ENCODE measurements around the gene SFRP5.

Gene SFRP5

DNA sequence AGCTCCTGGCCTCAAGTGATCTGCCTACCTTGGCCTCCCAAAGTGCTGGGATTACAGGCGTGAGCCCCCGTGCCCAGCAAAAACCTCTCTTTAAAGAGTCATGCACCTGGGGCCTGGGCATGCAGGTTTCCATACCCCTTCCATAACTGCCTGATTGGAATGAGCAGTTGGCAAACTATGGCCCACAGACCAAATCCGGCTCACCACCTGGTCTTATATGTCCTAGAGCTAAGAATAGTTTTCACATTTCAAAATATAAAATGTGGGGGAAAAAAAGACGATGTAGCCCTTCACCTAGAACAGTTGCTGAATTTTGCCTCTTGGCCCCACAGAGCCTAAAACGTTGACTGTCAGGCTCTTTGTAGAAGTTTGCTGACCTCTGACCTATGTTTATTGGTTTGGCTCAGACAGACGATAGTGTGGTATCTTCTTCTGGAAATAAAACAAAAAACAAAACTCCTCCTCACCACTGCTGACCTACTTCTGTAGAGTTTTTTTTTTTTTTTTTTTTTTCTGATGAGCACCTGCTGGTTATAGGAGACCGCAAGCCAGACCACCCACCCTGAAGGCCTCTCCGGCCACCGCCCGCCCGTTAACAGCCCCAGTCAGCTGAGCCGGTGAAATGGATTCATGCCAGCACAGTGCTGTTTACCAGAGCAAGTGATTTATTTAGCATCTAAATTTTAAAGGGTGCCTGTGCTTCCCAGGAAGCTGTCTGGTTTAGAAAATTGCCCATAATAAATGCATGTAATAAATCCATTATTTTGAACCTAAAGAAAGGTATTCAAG, 33.5 kb upstream of the SFRP5 start:
- no peak for TF ChIP-seq ZBTB7A (IDR thresholded peaks at IDR 0.05; ENCODE audit: low read depth)

DNA sequence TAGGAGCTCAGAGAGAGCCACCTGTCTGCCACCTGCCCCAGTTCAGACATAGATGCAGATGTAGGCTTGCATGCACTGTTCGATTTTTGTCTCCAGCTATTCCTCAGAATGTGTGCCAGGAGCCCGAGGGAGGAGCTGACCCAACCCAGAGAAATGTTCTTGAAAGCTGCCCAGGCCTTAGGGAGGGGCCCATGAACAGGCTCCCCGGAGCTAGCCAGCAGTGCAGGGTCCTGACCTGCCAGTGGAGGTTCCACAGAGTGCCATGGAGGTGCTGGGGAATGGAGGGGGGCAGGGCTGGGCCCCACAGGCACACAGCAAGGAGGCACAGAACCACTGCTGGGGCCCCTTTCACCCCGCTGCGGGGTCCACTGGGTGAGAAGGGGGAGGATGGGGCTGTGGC, 29.6 kb upstream of the SFRP5 start:
- TF ChIP-seq NFIC (IDR thresholded peaks at IDR 0.05) (no peak), CEBPB (IDR thresholded peaks at IDR 0.05) (no peak), RAD21 (IDR thresholded peaks at IDR 0.05; ENCODE audit: low read depth) (no peak), FOXM1 (IDR thresholded peaks at IDR 0.05; ENCODE audit: borderline replicate concordance, low read depth) (no peak), TAF1 (IDR thresholded peaks at IDR 0.05; ENCODE audit: low read depth) (no peak), TCF12 (IDR thresholded peaks at IDR 0.05; ENCODE audit: low read depth) (no peak), EP300 (IDR thresholded peaks at IDR 0.05; ENCODE audit: borderline replicate concordance) (no peak)
- TF ChIP-seq, protein P1, sequence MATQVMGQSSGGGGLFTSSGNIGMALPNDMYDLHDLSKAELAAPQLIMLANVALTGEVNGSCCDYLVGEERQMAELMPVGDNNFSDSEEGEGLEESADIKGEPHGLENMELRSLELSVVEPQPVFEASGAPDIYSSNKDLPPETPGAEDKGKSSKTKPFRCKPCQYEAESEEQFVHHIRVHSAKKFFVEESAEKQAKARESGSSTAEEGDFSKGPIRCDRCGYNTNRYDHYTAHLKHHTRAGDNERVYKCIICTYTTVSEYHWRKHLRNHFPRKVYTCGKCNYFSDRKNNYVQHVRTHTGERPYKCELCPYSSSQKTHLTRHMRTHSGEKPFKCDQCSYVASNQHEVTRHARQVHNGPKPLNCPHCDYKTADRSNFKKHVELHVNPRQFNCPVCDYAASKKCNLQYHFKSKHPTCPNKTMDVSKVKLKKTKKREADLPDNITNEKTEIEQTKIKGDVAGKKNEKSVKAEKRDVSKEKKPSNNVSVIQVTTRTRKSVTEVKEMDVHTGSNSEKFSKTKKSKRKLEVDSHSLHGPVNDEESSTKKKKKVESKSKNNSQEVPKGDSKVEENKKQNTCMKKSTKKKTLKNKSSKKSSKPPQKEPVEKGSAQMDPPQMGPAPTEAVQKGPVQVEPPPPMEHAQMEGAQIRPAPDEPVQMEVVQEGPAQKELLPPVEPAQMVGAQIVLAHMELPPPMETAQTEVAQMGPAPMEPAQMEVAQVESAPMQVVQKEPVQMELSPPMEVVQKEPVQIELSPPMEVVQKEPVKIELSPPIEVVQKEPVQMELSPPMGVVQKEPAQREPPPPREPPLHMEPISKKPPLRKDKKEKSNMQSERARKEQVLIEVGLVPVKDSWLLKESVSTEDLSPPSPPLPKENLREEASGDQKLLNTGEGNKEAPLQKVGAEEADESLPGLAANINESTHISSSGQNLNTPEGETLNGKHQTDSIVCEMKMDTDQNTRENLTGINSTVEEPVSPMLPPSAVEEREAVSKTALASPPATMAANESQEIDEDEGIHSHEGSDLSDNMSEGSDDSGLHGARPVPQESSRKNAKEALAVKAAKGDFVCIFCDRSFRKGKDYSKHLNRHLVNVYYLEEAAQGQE (IDR thresholded peaks at IDR 0.05; ENCODE audit: low read depth), result peak; percentile 58
- TF ChIP-seq, protein P2, sequence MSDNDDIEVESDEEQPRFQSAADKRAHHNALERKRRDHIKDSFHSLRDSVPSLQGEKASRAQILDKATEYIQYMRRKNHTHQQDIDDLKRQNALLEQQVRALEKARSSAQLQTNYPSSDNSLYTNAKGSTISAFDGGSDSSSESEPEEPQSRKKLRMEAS (IDR thresholded peaks at IDR 0.05), result no peak

DNA sequence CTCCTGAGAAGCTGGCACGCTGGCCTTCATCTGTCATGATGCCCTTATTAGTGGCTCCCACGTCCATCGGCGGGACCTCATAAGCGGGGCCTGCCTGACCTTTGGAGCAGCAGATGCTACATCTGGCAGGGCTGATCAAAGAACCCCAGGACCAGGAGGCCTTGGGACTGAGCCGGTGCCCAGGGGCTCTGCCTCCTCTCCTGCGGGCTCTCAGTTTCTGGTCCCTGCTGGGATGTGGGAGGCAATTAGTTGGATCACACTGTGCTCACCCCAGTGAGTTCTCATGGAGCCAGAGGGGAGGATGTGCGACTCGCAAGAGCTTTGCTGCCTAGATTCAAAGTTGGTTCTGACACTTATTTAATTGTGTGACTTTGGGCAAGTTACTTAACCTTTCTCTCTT, 28.7 kb upstream of the SFRP5 start:
- TF ChIP-seq TAF1 (IDR thresholded peaks at IDR 0.05; ENCODE audit: low read depth), result no peak
- no peak for TF ChIP-seq CEBPB (IDR thresholded peaks at IDR 0.05)
- no peak for TF ChIP-seq YY1 (IDR thresholded peaks at IDR 0.05; ENCODE audit: low read depth)
- no peak for TF ChIP-seq RAD21 (IDR thresholded peaks at IDR 0.05; ENCODE audit: low read depth)
- TF ChIP-seq, protein P1 (IDR thresholded peaks at IDR 0.05; ENCODE audit: low read depth), result no peak
- TF ChIP-seq TCF12 (IDR thresholded peaks at IDR 0.05; ENCODE audit: low read depth), result no peak

DNA sequence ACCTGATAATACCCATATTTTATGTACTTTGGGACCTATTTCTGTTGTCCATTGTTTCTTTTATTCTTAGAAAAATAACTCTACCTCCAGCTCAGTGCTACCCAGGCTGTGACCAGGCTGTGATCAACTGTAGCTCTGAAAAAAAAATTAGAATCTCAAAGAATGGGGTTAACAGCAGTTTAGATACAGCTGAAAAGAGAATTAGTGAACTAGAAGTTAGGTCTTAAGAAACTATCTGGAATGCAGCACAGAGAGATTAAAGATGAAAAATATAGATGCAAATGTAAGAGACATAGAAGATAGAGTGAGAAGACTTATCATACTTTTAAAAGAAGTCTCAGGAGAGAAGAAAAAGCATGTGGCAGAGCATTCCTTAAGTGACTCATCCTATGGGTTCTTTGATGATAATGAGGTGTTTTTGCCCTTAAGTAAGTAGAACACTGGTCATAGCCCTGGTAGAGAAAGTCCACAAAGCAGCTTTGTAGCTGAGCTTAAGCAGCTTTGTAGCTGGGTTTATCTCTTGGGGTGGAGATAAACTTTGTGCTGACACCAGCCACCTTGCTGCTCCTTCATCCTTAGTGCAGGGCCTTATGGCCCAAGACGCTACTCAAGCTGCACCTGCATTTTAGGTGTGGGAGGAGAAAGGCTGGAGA, 27.3 kb upstream of the SFRP5 start:
- no peak for TF ChIP-seq NFIC (IDR thresholded peaks at IDR 0.05)
- TF ChIP-seq FOXM1 (IDR thresholded peaks at IDR 0.05; ENCODE audit: borderline replicate concordance, low read depth), result no peak
- no peak for TF ChIP-seq EGR1 (IDR thresholded peaks at IDR 0.05)
- TF ChIP-seq RAD21 (IDR thresholded peaks at IDR 0.05; ENCODE audit: low read depth), result no peak
- TF ChIP-seq, protein P3, sequence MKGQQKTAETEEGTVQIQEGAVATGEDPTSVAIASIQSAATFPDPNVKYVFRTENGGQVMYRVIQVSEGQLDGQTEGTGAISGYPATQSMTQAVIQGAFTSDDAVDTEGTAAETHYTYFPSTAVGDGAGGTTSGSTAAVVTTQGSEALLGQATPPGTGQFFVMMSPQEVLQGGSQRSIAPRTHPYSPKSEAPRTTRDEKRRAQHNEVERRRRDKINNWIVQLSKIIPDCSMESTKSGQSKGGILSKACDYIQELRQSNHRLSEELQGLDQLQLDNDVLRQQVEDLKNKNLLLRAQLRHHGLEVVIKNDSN (IDR thresholded peaks at IDR 0.05), result no peak
- TF ChIP-seq CEBPB (IDR thresholded peaks at IDR 0.05), result no peak
- TF ChIP-seq ZBTB7A (IDR thresholded peaks at IDR 0.05; ENCODE audit: low read depth), result no peak
- TF ChIP-seq YY1 (IDR thresholded peaks at IDR 0.05; ENCODE audit: low read depth), result no peak
- no peak for TF ChIP-seq TEAD4 (IDR thresholded peaks at IDR 0.05)
- TF ChIP-seq, protein P2 (IDR thresholded peaks at IDR 0.05), result no peak
- no peak for TF ChIP-seq TAF1 (IDR thresholded peaks at IDR 0.05; ENCODE audit: low read depth)
- no peak for TF ChIP-seq TCF12 (IDR thresholded peaks at IDR 0.05; ENCODE audit: low read depth)

DNA sequence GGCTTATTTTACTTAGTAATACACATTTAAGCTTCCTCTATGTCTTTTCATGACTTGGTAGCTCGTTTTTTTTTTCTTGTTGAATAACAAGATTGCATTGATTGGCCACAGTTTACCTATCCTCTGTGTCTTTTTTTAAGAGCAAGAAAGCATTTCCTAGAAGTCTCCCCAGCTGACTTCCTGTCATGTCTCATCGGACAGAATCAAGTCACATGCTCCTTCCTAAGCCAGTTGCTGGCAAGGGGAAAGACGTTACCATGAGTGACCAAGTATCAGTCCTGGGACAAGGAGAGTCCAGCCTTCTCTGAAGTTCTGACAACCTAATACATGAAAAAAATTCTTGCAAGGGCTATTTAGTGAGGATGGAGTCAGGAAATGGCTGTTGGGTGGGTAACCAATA, 24.9 kb upstream of the SFRP5 start:
- TF ChIP-seq CEBPB (IDR thresholded peaks at IDR 0.05), result no peak
- TF ChIP-seq YY1 (IDR thresholded peaks at IDR 0.05; ENCODE audit: low read depth), result no peak
- TF ChIP-seq, protein P1 (IDR thresholded peaks at IDR 0.05; ENCODE audit: low read depth), result no peak
- TF ChIP-seq TCF12 (IDR thresholded peaks at IDR 0.05; ENCODE audit: low read depth), result no peak
- no peak for TF ChIP-seq EGR1 (IDR thresholded peaks at IDR 0.05)
- TF ChIP-seq TEAD4 (IDR thresholded peaks at IDR 0.05), result no peak
- no peak for TF ChIP-seq FOXM1 (IDR thresholded peaks at IDR 0.05; ENCODE audit: borderline replicate concordance, low read depth)
- TF ChIP-seq EP300 (IDR thresholded peaks at IDR 0.05; ENCODE audit: borderline replicate concordance), result no peak
- TF ChIP-seq, protein P3 (IDR thresholded peaks at IDR 0.05), result no peak
- no peak for TF ChIP-seq RAD21 (IDR thresholded peaks at IDR 0.05; ENCODE audit: low read depth)
- no peak for TF ChIP-seq ZBTB7A (IDR thresholded peaks at IDR 0.05; ENCODE audit: low read depth)
- TF ChIP-seq, protein P2 (IDR thresholded peaks at IDR 0.05), result no peak
- no peak for TF ChIP-seq TAF1 (IDR thresholded peaks at IDR 0.05; ENCODE audit: low read depth)
- no peak for TF ChIP-seq NFIC (IDR thresholded peaks at IDR 0.05)
- TF ChIP-seq CREB1 (IDR thresholded peaks at IDR 0.05; ENCODE audit: low read depth), result no peak

All from Ishikawa (cell line).